Esophagus muscularis mucosa (tissue), 4 donors: ENCODE measurements around the gene PARP14. TPM values are rescaled to one million over a fixed set of nuclear protein-coding genes. Genes with fewer than 3 reads are reported as not detected.
"Not testable (repeated sequence)": the region's sequence is repeated elsewhere in the genome, so short reads cannot be mapped to it uniquely, and the experiment has no call there.

ENCODE experiments used
- DNase-seq: peaks from one replicate; pipeline ENCODE4 v3.0.0-alpha.2; 2017; ENCODE audit errors: extremely low spot score
- H3K27ac ChIP-seq, 4 donors: fragments of 200-600 bp; sonication (generic); replicated peaks in 1 of 4; 1 replicate in 3 of 4; 2 replicates in 1 of 4; pipeline ENCODE4 v1.5.1; 2016 to 2019; ENCODE audit warnings: mild to moderate bottlenecking in 1 of 4
- H3K27me3 ChIP-seq, 4 donors: fragments of 200-600 bp; sonication (generic); one replicate each; pipeline versions ENCODE4 v1.5.1 to v1.6.0; 2016 to 2019
- H3K36me3 ChIP-seq, 4 donors: fragments of 200-600 bp; sonication (generic); one replicate each; pipeline ENCODE4 v1.5.1; 2016 to 2019
- H3K4me1 ChIP-seq, 4 donors: fragments of 200-600 bp; sonication (generic); one replicate each; pipeline ENCODE4 v1.5.1; 2016 to 2019
- H3K4me3 ChIP-seq, 4 donors: fragments of 200-600 bp; sonication (generic); 1 replicate in 2 of 4; 2 replicates in 2 of 4; pipeline ENCODE4 v1.5.1; 2016 to 2019; ENCODE audit warnings: mild to moderate bottlenecking in 4 of 4, moderate library complexity in 1 of 4
- H3K9me3 ChIP-seq, 4 donors: fragments of 200-600 bp; sonication (generic); 1 replicate in 3 of 4; 2 replicates in 1 of 4; pipeline ENCODE4 v1.5.1; 2016 to 2019
- EP300 ChIP-seq: sonication (generic); formaldehyde crosslinking; IDR thresholded peaks from one replicate; pipeline ENCODE4 v1.6.1; 2017; ENCODE audit warnings: antibody characterized with exemption
- POLR2A ChIP-seq: fragments of 450-650 bp; IDR thresholded peaks from one replicate; pipeline ENCODE4 v1.6.1; 2017; ENCODE audit warnings: antibody characterized with exemption, moderate library complexity, mild to moderate bottlenecking, low read depth
- POLR2AphosphoS5 ChIP-seq, 2 donors: sonication (generic); formaldehyde crosslinking; IDR thresholded peaks; one replicate each; pipeline ENCODE4 v1.6.1; 2017; ENCODE audit warnings: antibody characterized with exemption in 2 of 2
- WGBS: methylation state at CpG from one replicate; pipeline ENCODE4 v1.1.5; 2018; 5-methylcytosine and 5-hydroxymethylcytosine counted together
- intact Hi-C: fragments of 100-400 bp; cut with DNase I; formaldehyde crosslinking; loops from one replicate; pipeline ENCODE4 v1.15.1; 2023
- total RNA-seq, 4 donors: library from RNA; depleted of rRNA; stranded (reverse); fragments of >200 nt; gene quantifications; one replicate each; pipeline versions ENCODE4 v1.1.0 to v1.2.1, GENCODE V29; 2016
- TF ChIP-seq, protein P1 (sequence below), 3 experiments: fragments of 200-600 bp in 2 of 3; fragments of 450-650 bp in 1 of 3; sonication (generic) in 2 of 3; IDR thresholded peaks; one replicate each; pipeline ENCODE4 v1.5.1; 2017 to 2019; ENCODE audit warnings: antibody characterized with exemption in 3 of 3, mild to moderate bottlenecking in 2 of 3, moderate library complexity in 1 of 3

PARP14 gene
- total RNA-seq, 4 donors from 2014 or later: 21.4 to 34.1 (median 22.5) TPM

DNA sequence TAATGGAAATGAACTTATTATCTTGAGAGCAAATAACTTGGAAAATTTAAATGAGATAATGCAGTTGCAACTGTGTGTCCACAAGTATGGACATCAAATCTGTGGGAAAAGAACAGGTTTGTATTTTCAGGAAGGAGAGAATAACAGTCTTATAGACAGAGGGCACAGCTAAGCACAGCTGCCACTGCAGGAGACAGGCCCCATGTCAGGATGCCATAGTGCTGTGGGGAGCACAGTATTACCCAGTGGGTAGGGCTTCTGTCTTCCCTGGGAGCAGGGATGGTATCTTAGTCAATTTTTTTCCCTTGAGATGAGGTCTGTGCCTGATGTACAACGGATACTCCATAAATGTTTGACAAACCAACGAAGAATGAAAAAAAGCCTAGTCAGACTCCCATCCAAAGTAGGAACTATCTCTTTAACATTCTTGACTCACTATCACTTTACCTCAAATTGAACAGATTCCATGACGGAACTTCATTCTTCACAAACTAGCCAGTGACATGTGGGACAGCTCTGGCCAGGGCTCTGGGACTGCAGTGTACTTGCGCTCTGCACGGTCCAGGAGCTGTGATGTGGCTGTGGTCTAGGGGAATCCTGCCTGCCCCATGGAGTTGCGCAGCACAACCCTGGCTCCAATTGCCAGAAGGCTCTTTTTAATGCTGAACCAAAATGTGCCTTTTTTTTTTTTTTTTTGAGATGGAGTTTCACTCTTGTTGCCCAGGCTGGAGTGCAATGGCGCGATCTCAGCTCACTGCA lies 48.3 kb downstream of the PARP14 start:
- 97% methylated on average over 8 of the region's 8 CpGs for WGBS
- H3K27ac ChIP-seq: no peak overlapping the region
- H3K27me3 ChIP-seq: no peaks in the 10 kb centered on the region
- TF ChIP-seq POLR2AphosphoS5 (IDR thresholded peaks at IDR 0.05): no peak
- TF ChIP-seq, protein P1, sequence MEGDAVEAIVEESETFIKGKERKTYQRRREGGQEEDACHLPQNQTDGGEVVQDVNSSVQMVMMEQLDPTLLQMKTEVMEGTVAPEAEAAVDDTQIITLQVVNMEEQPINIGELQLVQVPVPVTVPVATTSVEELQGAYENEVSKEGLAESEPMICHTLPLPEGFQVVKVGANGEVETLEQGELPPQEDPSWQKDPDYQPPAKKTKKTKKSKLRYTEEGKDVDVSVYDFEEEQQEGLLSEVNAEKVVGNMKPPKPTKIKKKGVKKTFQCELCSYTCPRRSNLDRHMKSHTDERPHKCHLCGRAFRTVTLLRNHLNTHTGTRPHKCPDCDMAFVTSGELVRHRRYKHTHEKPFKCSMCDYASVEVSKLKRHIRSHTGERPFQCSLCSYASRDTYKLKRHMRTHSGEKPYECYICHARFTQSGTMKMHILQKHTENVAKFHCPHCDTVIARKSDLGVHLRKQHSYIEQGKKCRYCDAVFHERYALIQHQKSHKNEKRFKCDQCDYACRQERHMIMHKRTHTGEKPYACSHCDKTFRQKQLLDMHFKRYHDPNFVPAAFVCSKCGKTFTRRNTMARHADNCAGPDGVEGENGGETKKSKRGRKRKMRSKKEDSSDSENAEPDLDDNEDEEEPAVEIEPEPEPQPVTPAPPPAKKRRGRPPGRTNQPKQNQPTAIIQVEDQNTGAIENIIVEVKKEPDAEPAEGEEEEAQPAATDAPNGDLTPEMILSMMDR (IDR thresholded peaks at IDR 0.05): no peak
- TF ChIP-seq EP300: no peak
- TF ChIP-seq POLR2A: no peak
- intact Hi-C loops: no loop called here
- no peak for DNase-seq
- peaks cover 0 to 25% (median 9%) of the 10 kb centered on the region in 4 donors for H3K36me3 ChIP-seq
- no peaks in the 10 kb centered on the region for H3K9me3 ChIP-seq
- H3K4me3 ChIP-seq: no peak overlapping the region
- H3K4me1 ChIP-seq: no peaks in the 10 kb centered on the region

DNA sequence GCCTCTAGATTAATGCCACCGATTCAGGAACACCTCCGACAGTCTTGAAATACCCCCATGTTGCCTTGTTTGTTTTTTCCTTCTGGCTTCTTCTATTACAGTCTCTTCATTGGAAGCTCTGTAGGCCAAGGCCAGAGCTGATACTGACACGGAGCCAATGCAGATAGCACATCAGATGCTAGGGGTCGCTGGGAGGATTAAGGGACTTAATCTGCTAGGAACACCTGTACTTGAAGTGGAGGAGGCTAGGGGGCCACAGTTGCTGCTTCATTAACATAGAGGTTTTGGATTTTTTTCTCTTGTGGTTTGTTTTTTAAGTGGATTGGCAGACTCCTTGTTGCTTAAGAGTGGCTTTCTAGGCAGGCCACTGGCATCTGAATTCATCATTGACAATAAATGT lies 49.6 kb downstream of the PARP14 start:
- Histone ChIP-seq H3K27me3 (no peaks in the 10 kb centered on the region), H3K4me3 (no peak overlapping the region), H3K4me1 (no peaks in the 10 kb centered on the region), H3K9me3 (no peaks in the 10 kb centered on the region), H3K36me3 (peaks cover 0 to 25% (median 9%) of the 10 kb centered on the region in 4 donors), H3K27ac (no peak overlapping the region)
- 93% methylated on average over 4 of the region's 4 CpGs for WGBS
- DNase-seq: no peak
- intact Hi-C loops: no loop called here
- TF ChIP-seq POLR2AphosphoS5 (IDR thresholded peaks at IDR 0.05) (no peak), POLR2A (no peak), EP300 (no peak)
- TF ChIP-seq, protein P1 (IDR thresholded peaks at IDR 0.05): no peak

DNA sequence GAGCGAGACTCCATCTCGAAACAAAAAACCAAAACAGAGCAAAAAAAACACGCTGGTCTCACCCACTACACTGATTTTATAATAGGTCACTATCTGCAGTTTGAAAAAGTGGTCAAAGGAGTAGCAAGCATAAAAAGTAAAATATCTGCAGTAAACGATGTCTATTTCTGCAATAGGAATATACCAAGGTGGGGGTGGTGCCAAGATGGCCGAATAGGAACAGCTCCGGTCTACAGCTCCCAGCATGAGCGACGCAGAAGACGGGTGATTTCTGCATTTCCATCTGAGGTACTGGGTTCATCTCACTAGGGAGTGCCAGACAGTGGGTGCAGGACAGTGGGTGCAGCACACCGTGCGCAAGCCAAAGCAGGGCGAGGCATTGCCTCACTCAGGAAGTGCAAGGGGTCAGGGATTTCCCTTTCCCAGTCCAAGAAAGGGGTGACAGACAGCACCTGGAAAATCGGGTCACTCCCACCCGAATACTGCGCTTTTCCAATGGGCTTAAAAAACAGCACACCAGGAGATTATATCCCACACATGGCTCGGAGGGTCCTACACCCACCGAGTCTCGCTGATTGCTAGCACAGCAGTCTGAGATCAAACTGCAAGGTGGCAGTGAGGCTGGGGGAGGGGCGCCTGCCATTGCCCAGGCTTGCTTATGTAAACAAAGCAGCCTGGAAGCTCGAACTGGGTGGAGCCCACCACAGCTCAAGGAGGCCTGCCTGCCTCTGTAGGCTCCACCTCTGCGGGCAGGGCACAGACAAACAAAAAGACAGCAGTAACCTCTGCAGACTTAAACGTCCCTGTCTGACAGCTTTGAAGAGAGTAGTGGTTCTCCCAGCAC lies 52.3 kb downstream of the PARP14 start:
- peaks cover 0 to 25% (median 4%) of the 10 kb centered on the region in 4 donors for H3K36me3 ChIP-seq
- H3K4me1 ChIP-seq, H3K27me3 ChIP-seq, DNase-seq, H3K27ac ChIP-seq, intact Hi-C loops, H3K9me3 ChIP-seq, H3K4me3 ChIP-seq: not testable (repeated sequence)
- WGBS: 92% methylated on average over 17 of the region's 22 CpGs

DNA sequence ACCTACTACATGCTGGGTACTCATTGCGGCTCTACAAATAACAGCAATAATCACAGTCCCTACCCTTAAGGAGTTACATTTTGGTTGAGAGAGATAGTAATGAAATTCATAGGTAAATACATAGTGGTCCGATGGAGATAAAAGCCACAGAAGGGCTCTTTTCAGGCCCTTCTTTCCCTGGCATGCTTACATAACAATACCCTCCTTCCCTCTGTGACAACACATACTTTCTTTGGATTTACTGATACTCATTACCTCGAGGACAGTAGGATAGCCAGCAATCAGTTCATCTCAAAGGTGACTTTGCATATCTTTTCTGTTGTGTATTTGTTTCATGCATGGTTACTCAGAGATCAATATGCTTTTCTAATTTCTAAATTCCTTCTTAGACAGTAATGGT lies 58.5 kb downstream of the PARP14 start:
- Histone ChIP-seq H3K9me3 (no peaks in the 10 kb centered on the region), H3K36me3 (peaks cover 14 to 36% (median 27%) of the 10 kb centered on the region in 4 donors), H3K4me1 (no peaks in the 10 kb centered on the region), H3K27me3 (no peaks in the 10 kb centered on the region), H3K4me3 (no peak overlapping the region), H3K27ac (no peak overlapping the region)
- intact Hi-C loops: no loop called here
- TF ChIP-seq EP300 (no peak), POLR2A (no peak), POLR2AphosphoS5 (IDR thresholded peaks at IDR 0.05) (no peak)
- TF ChIP-seq, protein P1 (IDR thresholded peaks at IDR 0.05): no peak
- WGBS: 83% methylated on average over 3 of the region's 3 CpGs
- DNase-seq: peak; percentile 14

DNA sequence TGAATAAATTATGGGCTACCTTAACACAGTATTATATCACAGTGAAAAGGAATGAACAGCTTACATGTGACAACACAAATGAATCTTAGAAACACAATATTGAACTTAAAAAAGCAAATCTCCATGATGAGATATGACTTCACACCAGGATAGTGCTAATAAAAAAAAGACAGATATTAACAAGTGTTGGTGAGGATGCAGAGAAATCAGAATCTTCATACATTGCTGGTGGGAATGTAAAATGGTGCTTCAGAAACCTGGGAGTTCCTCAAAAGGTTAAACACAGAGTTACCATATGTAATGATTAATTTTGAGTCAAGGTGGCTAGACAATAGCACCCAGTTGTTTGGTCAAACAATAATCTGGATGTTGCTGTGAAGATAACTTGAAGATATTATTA lies 61.6 kb downstream of the PARP14 start:
- Histone ChIP-seq H3K27ac (no peak overlapping the region), H3K27me3 (no peaks in the 10 kb centered on the region)

More for the DNA sequence above, 61.6 kb downstream of the PARP14 start:
- Histone ChIP-seq H3K4me1 (no peaks in the 10 kb centered on the region), H3K4me3 (no peak overlapping the region), H3K36me3 (peaks cover 14 to 49% (median 27%) of the 10 kb centered on the region in 4 donors), H3K9me3 (no peaks in the 10 kb centered on the region)
- DNase-seq: no peak
- intact Hi-C loops: no loop called here
- no peak for TF ChIP-seq POLR2A
- TF ChIP-seq, protein P1 (IDR thresholded peaks at IDR 0.05): no peak
- no peak for TF ChIP-seq EP300
- no peak for TF ChIP-seq POLR2AphosphoS5 (IDR thresholded peaks at IDR 0.05)
